ENCODE results near the gene GALNT10.
A peak's percentile ranks its signal among the peaks of the same experiment; 100 is the strongest.

The GALNT10 gene

GRCh38 chr5:154388842-154389241 is 198.3 kb downstream of the GALNT10 start:
- no peak for DNase-seq

GRCh38 chr5:154390096-154390495 is 199.6 kb downstream of the GALNT10 start:
- no peak for DNase-seq

- DNase-seq: no peak
These were observed 200.3 kb downstream of the GALNT10 start for GRCh38 chr5:154390746-154391359.

GRCh38 chr5:154391788-154392187 is 201.3 kb downstream of the GALNT10 start:
- no peak for DNase-seq

GRCh38 chr5:154393850-154394249 is 203.3 kb downstream of the GALNT10 start:
- DNase-seq: no peak

- DNase-seq: no peak
These were observed 203.8 kb downstream of the GALNT10 start for GRCh38 chr5:154394307-154394706.

GRCh38 chr5:154395407-154396106 is 205.0 kb downstream of the GALNT10 start:
- DNase-seq: no peak

GRCh38 chr5:154396128-154396527 is 205.6 kb downstream of the GALNT10 start:
- no peak for DNase-seq

GRCh38 chr5:154397652-154398406 is 207.3 kb downstream of the GALNT10 start:
- no peak for DNase-seq

GRCh38 chr5:154400678-154401077 is 210.1 kb downstream of the GALNT10 start:
- no peak for DNase-seq

GRCh38 chr5:154401355-154401754 is 210.8 kb downstream of the GALNT10 start:
- DNase-seq: no peak

GRCh38 chr5:154401931-154402330 is 211.4 kb downstream of the GALNT10 start:
- no peak for DNase-seq

- DNase-seq: no peak
These were observed 212.1 kb downstream of the GALNT10 start for GRCh38 chr5:154402611-154403010.

- no peak for DNase-seq
These were observed 212.7 kb downstream of the GALNT10 start for GRCh38 chr5:154403234-154403633.

- DNase-seq: no peak
These were observed 213.3 kb downstream of the GALNT10 start for GRCh38 chr5:154403776-154404387.

- peak; percentile 66 for DNase-seq
These were observed 214.7 kb downstream of the GALNT10 start for GRCh38 chr5:154405078-154405792.

- DNase-seq: no peak
These were observed 215.7 kb downstream of the GALNT10 start for GRCh38 chr5:154406231-154406630.

- no peak for DNase-seq
These were observed 216.3 kb downstream of the GALNT10 start for GRCh38 chr5:154406826-154407225.

- DNase-seq: no peak
These were observed 218.3 kb downstream of the GALNT10 start for GRCh38 chr5:154408811-154409210.

GRCh38 chr5:154409230-154409840 is 218.8 kb downstream of the GALNT10 start:
- no peak for DNase-seq

GRCh38 chr5:154410008-154410407 is 219.5 kb downstream of the GALNT10 start:
- no peak for DNase-seq

GRCh38 chr5:154410786-154411185 is 220.3 kb downstream of the GALNT10 start:
- no peak for DNase-seq

All from CD4-positive, alpha-beta T cell treated with Interleukin-10 for 1 hour (primary cell).